SH-SY5Y (cell line): ENCODE results near the gene PBOV1.

Experiments
- GATA2 ChIP-seq: IDR thresholded peaks from 2 replicates; pipeline ENCODE4 v1.6.1; 2011; ENCODE audit warnings: mild to moderate bottlenecking, low read depth, low read length
- GATA3 ChIP-seq: IDR thresholded peaks from 2 replicates; pipeline ENCODE4 v1.6.1; 2011; ENCODE audit warnings: low read depth, mild to moderate bottlenecking, low read length, moderate library complexity

DNA sequence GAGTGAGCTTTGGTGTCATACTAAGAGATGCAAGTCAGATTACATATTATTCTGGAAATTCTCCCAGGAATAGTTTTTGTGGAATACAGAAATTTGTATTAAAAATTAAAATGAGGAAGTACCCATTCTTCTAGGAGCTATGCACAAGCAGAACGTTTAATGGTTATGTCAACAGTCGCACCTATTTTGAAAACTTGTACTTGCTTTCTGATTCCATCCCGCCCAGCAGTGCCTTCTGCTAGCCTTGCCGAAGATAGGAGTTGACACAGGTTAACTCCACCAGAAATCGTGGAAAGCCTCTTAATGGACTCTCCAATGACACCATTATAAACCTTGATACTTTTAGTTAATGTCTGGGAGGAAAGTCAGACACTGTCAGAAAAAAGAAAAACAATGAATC lies 6.7 kb downstream of the PBOV1 start:
- TF ChIP-seq GATA3 (no peak), GATA2 (no peak)
